Loucy (cell line): ENCODE measurements around the gene NDUFAF8.

Experiments used
- CTCF ChIP-seq: fragments of 200-600 bp; sonication (generic); conservative IDR thresholded peaks from 2 replicates; pipeline ENCODE4 v1.5.1; 2014; ENCODE audit warnings: mild to moderate bottlenecking, antibody characterized with exemption, low read length
- EZH2phosphoT487 ChIP-seq: fragments of 200-600 bp; IDR thresholded peaks from 2 replicates; pipeline ENCODE4 v1.6.1; 2018; ENCODE audit warnings: antibody characterized with exemption, mild to moderate bottlenecking, moderate library complexity, borderline replicate concordance

- TF ChIP-seq EZH2phosphoT487 (no peak), CTCF (no peak)
Observed at GRCh38 chr17:81259058-81259605, 20.0 kb downstream of the NDUFAF8 start.
